ENCODE measurements around the gene KPNA1.

GRCh38 chr3:122512284-122512683 is 2.5 kb downstream of the KPNA1 start:
- TF ChIP-seq, protein P1, sequence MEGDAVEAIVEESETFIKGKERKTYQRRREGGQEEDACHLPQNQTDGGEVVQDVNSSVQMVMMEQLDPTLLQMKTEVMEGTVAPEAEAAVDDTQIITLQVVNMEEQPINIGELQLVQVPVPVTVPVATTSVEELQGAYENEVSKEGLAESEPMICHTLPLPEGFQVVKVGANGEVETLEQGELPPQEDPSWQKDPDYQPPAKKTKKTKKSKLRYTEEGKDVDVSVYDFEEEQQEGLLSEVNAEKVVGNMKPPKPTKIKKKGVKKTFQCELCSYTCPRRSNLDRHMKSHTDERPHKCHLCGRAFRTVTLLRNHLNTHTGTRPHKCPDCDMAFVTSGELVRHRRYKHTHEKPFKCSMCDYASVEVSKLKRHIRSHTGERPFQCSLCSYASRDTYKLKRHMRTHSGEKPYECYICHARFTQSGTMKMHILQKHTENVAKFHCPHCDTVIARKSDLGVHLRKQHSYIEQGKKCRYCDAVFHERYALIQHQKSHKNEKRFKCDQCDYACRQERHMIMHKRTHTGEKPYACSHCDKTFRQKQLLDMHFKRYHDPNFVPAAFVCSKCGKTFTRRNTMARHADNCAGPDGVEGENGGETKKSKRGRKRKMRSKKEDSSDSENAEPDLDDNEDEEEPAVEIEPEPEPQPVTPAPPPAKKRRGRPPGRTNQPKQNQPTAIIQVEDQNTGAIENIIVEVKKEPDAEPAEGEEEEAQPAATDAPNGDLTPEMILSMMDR (IDR thresholded peaks at IDR 0.05), result no peak
- no peak for TF ChIP-seq POLR2A (IDR thresholded peaks at IDR 0.05)

All from heart left ventricle (tissue), 13 donors.